HepG2 (cell line): ENCODE measurements around the gene ZFR. TPM values are rescaled to one million over a fixed set of nuclear protein-coding genes. Genes with fewer than 3 reads are reported as not detected.

Source experiments
- AFF4 ChIP-seq: sonication (generic); formaldehyde crosslinking; IDR thresholded peaks from 2 replicates; pipeline ENCODE4 v1.4.0; 2020; ENCODE audit warnings: missing genetic modification reagents
- PRDM10 ChIP-seq: sonication (generic); formaldehyde crosslinking; IDR thresholded peaks from 2 replicates; pipeline ENCODE4 v1.4.0; 2020; ENCODE audit warnings: low read depth, missing genetic modification reagents
- TGIF2 ChIP-seq: IDR thresholded peaks from 2 replicates; pipeline ENCODE4 v1.6.1; 2016; ENCODE audit warnings: control low read depth, missing compliant biosample characterization
- ZNF672 ChIP-seq: sonication (generic); formaldehyde crosslinking; IDR thresholded peaks from 2 replicates; pipeline ENCODE4 v1.8.1; 2022; ENCODE audit warnings: missing genetic modification reagents
- ZNF780A ChIP-seq: sonication (generic); formaldehyde crosslinking; IDR thresholded peaks from 2 replicates; pipeline ENCODE4 v1.8.0; 2022; ENCODE audit warnings: mild to moderate bottlenecking, missing genetic modification reagents, moderate library complexity
- polyA plus RNA-seq, 8 experiments: library from polyadenylated mRNA; depleted of rRNA in 3 of 8; stranded (reverse) in 7 of 8; unstranded in 1 of 8; fragments of >200 nt; fragmentation: Illumina TruSeq in 4 of 8; extraction: Trizol in 4 of 8; gene quantifications; 2 replicates each; pipeline versions ENCODE4 v1.2.1 to v1.2.3, GENCODE V29; 2011 to 2016; ENCODE audit warnings: low read depth in 4 of 8, missing spikeins in 1 of 8, mixed read lengths in 1 of 8; ENCODE audit not compliant: insufficient read depth in 1 of 8
- total RNA-seq, 5 experiments: library from RNA; depleted of rRNA; stranded (reverse); fragments of >200 nt; fragmentation: Illumina TruSeq; extraction: Trizol; gene quantifications; 2 replicates each; pipeline ENCODE4 v1.2.3, GENCODE V29; 2016; ENCODE audit warnings: low read depth in 1 of 5
- TF ChIP-seq, protein P1 (sequence below): sonication (generic); formaldehyde crosslinking; IDR thresholded peaks from 2 replicates; pipeline ENCODE4 v1.8.1; 2022; ENCODE audit warnings: low read depth, mild to moderate bottlenecking, missing genetic modification reagents

The ZFR gene
- total and polyA plus RNA-seq, 2 of the 13 experiments (the other 11 are each of a cell fraction or from before 2014, with no cell fraction given): 89.0 to 92.8 TPM

- no peak for TF ChIP-seq AFF4
- TF ChIP-seq, protein P1, sequence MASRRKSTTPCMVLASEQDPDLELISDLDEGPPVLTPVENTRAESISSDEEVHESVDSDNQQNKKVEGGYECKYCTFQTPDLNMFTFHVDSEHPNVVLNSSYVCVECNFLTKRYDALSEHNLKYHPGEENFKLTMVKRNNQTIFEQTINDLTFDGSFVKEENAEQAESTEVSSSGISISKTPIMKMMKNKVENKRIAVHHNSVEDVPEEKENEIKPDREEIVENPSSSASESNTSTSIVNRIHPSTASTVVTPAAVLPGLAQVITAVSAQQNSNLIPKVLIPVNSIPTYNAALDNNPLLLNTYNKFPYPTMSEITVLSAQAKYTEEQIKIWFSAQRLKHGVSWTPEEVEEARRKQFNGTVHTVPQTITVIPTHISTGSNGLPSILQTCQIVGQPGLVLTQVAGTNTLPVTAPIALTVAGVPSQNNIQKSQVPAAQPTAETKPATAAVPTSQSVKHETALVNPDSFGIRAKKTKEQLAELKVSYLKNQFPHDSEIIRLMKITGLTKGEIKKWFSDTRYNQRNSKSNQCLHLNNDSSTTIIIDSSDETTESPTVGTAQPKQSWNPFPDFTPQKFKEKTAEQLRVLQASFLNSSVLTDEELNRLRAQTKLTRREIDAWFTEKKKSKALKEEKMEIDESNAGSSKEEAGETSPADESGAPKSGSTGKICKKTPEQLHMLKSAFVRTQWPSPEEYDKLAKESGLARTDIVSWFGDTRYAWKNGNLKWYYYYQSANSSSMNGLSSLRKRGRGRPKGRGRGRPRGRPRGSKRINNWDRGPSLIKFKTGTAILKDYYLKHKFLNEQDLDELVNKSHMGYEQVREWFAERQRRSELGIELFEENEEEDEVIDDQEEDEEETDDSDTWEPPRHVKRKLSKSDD (CRISPR knock-in tag): no peak
- no peak for TF ChIP-seq TGIF2
- TF ChIP-seq PRDM10 (CRISPR knock-in tag): no peak
- no peak for TF ChIP-seq ZNF672 (CRISPR knock-in tag)
- no peak for TF ChIP-seq ZNF780A (CRISPR knock-in tag)
These were observed 32.4 kb upstream of the ZFR start (continued) for GRCh38 chr5:32476891-32477290.
